Inflammatory macrophage treated with lipopolysaccharide for 1 hour (primary cell): ENCODE data around the gene AMFR.

Experiments used
- DNase-seq, 2 donors: peaks; one replicate each; pipeline ENCODE4 v3.0.0-alpha.2; 2020 to 2022

AMFR gene

DNA sequence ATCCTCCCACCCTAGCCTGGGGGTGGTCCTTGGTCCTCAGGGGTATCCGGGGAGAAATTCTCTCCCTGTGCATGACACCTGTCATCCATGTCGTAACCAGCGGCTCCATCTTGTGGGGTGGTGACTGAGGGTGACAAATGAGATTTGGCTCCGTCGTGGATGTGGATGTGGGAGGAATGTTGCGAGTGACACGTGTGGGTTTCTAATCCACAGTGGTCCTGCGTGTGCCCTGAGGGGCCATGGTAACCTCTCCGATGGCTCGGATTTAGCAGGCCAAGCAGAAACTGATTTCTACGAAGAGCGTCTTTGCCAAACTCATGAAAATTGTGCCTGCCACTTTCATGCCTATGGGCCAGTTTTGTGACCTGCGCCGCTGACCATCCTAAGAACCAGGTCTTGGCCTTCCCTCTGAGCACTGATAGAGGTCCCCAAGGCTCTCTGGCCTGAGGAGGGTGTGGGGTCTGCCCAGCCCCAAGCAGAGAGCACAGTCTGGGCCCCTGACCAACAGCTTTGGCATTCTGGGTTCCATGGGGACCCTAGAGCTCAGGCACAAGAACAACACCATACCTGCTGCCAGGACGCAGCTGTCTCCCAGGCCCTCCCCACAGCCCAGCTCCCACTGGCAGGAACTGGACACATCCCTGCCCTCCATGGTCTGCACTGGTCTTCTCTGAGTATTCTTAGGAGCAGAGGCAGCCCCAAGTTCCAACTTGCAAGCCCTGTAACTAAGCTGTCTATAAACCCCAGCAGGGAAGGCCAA lies 79.0 kb downstream of the AMFR start:
- DNase-seq = no peak

DNA sequence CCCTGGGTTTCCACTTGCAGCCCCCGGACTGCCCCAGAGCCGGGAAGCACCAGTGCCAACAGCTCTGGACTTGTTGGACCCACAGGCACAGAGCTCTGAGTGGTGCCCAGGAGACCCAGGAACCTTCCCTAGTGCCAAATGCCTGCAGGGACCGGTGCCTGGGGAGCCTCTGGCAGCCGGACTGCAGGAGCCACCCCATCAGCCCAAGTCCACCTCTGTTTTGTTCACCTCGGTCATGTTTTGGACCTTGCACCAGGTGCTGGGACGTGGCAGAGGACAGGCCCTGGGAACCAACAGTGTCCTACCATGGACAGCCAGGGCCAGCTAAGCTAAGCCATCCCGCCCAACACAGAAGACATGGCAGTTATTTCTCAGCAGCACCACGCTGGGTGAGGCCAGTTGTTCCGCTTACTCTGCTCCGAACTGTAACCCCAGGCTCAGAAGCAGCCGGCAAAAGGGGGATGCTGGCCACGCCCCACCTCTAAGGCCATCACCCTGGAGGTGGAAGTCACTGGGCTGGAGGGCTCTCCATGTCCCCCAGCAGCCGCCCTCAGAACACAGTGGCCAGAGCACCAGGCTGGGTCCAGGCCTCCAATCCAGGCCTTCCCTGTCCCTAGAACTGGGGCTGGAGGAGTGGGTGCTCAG lies 79.8 kb downstream of the AMFR start:
- DNase-seq = no peak

GRCh38 chr16:56344518-56345405 lies 80.6 kb downstream of the AMFR start:
- DNase-seq = no peak

- DNase-seq = no peak
Measured at GRCh38 chr16:56343661-56344517, 81.5 kb downstream of the AMFR start.

DNA sequence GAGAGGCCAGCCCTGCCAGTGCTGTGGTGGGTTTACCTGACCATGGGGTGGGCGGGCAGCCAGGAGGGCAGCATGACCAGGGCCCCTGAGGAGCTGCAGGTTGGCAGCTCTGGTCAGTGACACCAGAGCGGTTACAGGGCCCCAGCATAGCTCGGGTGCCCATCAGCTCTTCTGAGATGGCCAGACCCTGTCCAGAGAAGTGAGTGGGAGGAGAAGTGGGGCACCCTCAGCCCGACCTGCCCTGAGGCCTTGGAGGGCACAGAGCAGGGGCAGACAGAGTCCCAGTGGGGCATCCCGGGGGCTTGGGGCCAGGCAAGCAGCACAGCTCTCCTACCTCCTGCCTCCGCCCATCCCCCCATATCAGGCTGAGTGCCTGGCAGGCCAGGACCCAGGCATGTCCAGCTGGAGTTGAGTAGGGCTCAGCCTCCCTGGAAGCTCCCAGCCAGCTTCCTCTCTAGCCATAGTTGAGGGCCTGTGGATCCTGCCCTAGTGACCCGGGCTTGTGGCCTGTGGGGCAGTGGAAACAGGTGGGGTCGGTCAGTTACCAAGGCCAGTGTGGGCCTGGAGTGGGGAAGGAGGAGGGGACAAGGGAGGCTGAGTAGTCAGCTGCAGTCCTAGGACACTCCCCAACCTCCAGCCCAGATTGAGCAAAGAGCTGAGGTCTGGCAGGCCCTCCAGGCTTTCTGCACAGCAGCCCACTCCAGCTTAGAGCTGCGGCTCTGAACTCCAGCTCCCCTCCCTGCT lies 83.5 kb downstream of the AMFR start:
- DNase-seq = no peak

GRCh38 chr16:56340864-56341365 lies 84.4 kb downstream of the AMFR start:
- no peak for DNase-seq

DNA sequence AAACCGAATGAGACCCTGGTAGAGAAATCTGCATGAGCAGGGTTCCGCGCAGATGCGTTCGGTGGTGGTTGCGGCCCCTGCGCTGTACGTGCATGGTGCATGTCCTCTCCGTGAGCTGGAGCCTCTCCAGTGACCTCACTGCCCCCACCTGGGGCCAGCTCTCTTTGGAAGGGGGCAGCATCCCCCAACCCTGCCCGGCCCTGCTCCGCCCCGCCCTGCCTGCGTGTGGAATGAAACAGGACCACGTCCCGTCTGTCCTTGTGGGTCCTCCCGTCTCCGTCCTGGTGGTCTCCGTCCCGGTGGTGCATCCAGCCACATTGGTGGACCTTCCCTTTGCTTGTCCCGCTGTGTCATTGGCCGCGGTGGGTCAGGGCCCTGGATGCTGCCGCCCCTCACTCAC lies 84.9 kb downstream of the AMFR start:
- DNase-seq = no peak

DNA sequence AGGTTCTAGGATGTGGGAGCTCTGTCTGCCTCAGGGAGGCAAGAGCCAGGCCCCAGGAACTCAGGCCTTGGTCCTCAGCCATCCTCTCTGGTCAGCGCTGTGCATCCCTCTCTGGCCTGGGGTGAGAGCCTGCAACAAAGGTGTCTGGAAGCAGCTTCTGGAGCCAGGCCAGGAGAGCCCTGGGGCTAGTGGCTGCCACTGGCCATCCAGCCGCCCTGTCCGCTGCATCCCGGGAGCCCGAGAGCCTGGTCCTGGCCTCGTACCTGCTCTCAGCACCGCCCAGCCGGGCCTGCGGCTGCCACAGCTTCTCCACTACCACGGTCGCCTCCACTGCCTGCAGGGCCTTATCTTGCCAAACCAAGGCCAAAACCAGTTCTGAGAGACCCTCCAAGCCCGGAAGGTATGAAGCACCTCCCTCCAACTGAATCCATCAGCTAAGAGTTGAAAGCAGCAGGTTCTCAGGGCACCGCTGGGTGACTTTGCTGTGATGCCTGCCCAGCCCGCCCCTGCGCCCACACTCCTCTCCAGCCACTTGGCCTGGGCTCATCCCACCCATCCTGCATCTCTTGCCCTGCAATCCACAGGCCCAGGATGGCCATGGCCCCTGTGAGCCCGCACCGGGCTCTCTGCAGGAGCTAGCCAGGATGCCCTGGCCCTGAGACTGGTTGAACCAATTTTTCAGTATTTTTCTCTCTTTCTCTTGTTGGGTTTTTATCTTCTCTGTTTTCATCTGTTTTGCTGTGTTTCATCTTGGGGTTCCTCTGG lies 85.7 kb downstream of the AMFR start:
- no peak for DNase-seq

GRCh38 chr16:56338566-56339318 lies 86.6 kb downstream of the AMFR start:
- DNase-seq = no peak

DNA sequence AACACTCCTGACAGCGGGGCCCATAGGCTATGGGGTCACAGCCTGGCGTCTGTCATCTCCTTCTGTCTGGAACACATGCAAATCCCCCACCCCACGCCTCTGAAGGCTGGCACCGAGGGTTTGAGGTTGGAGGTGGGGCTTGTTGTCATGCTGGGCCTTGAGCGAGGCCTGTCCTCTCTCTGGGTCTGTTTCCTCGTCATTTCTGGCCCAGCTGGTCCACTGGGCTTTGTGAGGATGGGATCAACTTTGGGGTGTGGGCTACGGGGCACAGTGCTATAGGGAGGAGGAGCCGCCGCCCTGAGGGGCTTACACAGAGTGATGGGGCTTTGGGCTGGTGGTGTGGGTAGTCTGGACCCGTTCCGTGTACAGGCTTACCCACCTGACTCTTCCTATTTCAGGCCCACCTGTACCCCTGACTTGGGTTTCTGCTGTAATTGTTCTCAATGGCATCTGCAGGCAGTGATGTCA lies 87.5 kb downstream of the AMFR start:
- DNase-seq = no peak

DNA sequence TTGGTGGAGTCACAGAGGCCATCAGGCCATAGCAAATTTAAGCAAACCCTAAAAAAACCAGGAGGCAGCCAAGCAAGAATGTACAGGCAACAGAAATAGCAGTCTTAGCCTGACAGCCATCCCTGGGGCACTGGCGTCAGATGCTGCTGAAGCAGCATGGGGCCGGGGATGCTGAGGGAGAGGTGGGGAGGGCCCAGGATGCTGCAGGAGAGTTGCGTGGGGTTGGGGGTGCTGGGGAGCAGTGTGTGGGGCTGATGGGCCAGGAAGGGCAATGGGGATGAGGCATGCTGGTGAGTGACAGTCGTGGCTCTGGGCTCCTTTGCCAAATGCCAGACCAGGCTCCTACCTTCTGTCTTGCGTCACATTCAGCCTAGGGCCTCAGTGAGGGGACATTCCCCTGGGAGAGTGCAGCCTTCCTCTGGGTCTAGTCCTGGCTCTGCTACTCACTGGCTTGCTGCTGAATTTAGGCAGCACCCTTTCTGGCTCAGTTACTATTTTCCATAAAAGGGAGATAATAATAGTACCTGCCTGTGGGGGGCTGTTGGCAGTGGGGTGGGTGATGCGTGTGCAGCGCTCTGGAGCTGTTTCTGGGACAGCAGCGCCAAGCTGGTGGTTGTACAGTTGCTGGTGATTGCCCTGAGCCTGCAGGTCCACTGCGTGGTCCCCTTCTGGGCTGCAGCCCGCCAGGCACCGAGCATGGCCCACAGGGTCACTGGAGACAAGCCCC lies 88.1 kb downstream of the AMFR start:
- DNase-seq = no peak

DNA sequence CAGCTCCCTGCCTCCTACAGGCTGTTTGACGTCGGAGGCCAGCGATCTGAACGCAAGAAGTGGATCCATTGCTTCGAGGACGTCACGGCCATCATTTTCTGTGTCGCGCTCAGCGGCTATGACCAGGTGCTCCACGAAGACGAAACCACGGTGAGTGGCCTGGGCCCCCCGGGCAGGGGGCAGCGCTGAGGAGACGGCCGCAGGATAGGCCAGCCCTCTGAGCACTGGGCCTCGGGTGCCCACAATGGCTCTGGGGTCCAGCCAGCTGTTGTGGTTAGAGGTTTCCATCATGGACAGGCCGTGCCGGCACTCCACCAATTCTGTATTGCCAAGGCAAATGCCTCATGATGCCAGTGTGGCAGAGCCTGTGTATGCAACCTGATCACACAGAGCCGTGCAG lies 88.6 kb downstream of the AMFR start:
- no peak for DNase-seq

DNA sequence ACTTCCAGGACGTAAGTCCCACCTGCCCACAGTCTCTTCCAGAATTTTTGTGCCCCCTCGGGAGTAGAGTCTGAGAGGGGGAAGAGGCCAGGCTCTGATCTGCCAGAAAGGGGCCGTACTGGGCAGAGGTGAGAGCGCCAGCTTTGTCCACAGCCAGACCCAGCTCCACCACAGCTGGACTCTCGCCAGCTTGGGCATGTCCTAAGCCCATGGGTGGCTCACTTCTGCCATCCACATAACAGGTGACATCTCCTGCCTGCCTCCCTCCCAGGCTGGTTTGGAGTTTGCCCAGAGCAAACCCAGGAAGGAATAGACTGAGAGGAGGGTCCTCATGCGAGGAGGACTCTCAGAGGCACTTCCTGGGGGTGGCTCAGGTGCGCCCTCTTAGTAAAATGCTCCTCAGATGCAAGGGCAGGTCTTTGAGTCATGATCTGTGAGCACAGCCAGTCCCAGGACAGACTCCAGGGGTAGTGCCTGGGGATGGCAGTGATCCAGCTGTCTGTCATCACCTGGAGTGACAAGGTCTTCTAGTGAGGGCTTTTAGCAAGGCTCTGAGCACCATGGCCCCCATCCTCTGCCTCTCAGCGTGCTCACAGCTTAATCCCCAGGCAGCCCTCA lies 89.2 kb downstream of the AMFR start:
- no peak for DNase-seq

DNA sequence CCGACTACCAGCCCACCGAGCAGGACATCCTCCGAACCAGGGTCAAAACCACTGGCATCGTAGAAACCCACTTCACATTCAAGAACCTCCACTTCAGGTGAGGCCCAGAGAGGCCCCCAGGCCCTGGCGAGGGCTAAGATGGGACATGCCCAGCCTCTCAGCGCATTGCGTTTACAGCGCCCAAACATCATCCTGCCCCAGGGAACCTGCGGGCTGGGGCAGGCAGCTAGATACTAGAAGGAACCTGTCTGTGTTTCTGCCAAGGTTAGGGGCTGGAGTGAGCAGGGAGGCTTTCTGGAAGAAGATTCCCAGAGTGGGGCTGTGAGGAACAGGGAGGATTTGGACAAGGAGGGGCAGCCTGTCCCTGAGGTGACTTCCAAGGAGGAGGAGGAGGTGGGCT lies 90.6 kb downstream of the AMFR start:
- no peak for DNase-seq

- no peak for DNase-seq
Measured at GRCh38 chr16:56332464-56333079, 92.8 kb downstream of the AMFR start.

DNA sequence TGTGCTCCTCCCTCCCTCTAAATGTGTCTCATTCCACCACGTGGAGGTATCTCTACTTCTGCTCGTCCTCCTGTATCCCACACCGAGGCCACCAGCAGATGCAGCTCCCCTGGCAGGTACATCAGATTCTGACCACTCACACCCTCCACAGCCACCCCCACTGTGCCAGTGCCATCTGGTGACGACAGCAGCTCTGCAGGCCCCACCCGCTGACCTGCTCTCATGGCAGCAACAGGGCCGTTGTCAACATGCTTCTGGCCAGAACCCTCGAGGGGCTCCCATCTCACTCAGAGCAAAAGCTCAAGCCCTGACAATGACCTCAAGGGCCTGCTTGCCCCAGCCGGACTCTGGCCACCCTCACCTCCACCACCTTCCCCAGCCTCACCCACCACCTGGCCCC lies 93.4 kb downstream of the AMFR start:
- no peak for DNase-seq

- no peak for DNase-seq
Measured at GRCh38 chr16:56331399-56331798, 93.9 kb downstream of the AMFR start.

GRCh38 chr16:56330476-56330875 lies 94.9 kb downstream of the AMFR start:
- no peak for DNase-seq
